ENCODE measurements around the gene NCAPD3.

The NCAPD3 gene

DNA sequence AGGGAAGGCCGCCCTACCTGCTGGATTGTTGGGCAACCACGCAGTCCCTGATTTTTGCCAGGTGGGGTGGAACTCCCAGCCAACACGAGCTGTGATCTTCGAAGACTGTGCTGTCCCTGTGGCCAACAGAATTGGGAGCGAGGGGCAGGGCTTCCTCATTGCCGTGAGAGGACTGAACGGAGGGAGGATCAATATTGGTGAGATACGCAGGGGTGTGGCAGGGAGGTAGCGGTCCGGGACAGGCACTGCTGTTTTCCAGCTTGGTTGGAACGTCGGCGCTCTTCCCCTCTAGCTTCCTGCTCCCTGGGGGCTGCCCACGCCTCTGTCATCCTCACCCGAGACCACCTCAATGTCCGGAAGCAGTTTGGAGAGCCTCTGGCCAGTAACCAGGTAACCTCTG, 37.2 kb upstream of the NCAPD3 start:
- Histone ChIP-seq H3K4ac (ENCODE audit: low read length) (no peak overlapping the region), H3K36me3 (replicated peaks in 1 of 2; ENCODE audit: control insufficient read depth in 2 of 2, insufficient read depth in 2 of 2, low read length in 2 of 2) (peaks cover 22 to 64% of the 10 kb centered on the region in 2 donors), H2BK15ac (ENCODE audit: low read length) (no peak overlapping the region), H2BK12ac (ENCODE audit: low read length) (no peak overlapping the region), H3K14ac (ENCODE audit: low read length) (no peak overlapping the region), H3K23ac (ENCODE audit: low read depth, low read length, poor library complexity) (no peak overlapping the region), H3K9ac (ENCODE audit: low read depth, low read length, poor library complexity) (no peak overlapping the region), H2BK5ac (ENCODE audit: low read length) (no peak overlapping the region), H3K18ac (ENCODE audit: low read length) (no peak overlapping the region), H4K8ac (ENCODE audit: low read depth, low read length) (no peak overlapping the region), H3K27me3 (ENCODE audit: control insufficient read depth in 3 of 3, insufficient read depth in 3 of 3, low read depth in 1 of 3, low read length in 3 of 3) (no peaks in the 10 kb centered on the region), H3K79me1 (ENCODE audit: low read depth, low read length) (no peaks in the 10 kb centered on the region), H4K91ac (ENCODE audit: low read depth, low read length, poor library complexity) (no peak overlapping the region), H3K4me1 (ENCODE audit: control insufficient read depth in 2 of 2, insufficient read depth in 1 of 2, low read depth in 1 of 2, low read length in 2 of 2) (no peaks in the 10 kb centered on the region), H3K9me3 (replicated peaks in 1 of 2; ENCODE audit: control insufficient read depth in 2 of 2, insufficient read depth in 1 of 2, low read depth in 1 of 2, low read length in 2 of 2) (no peaks in the 10 kb centered on the region), H2AK5ac (ENCODE audit: low read depth, low read length) (no peak overlapping the region), H3K4me2 (ENCODE audit: insufficient read depth, low read length, poor library complexity, severe bottlenecking) (no peak overlapping the region), H2BK120ac (ENCODE audit: low read depth, low read length) (no peak overlapping the region), H3K4me3 (ENCODE audit: low read length in 2 of 2) (no peak overlapping the region), H3K27ac (replicated peaks; ENCODE audit: low read length) (no peak overlapping the region), H2AFZ (ENCODE audit: low read length) (no peak overlapping the region)
- WGBS, 2 donors (ENCODE audit: extremely low coverage in 2 of 2, insufficient read length in 2 of 2, insufficient replicate concordance in 1 of 2) = no CpG with 5 or more reads among the region's 16 CpGs
- DNase-seq (ENCODE audit: low spot score) = no peak

DNA sequence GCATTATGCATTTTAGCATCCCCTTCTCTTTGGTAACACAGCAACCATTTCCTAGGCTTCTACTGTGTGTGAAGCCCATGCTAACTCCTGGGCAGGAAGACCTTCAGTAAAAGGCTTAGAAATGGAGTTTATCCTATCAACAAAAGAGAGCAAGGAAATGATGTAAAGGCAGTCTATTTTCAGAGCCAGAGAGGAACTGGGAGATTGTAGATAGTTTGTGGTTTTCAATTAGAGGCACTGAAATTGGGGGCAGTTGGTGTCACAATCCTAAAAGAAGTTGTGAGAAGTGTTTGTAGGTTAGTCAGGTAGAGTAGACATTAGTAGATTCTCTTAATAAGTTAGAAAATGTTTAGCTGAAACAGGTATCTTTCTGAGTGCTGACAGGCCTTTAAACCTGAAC, 36.7 kb upstream of the NCAPD3 start:
- no peaks in the 10 kb centered on the region for H3K9me3 ChIP-seq (replicated peaks in 1 of 2; ENCODE audit: control insufficient read depth in 2 of 2, insufficient read depth in 1 of 2, low read depth in 1 of 2, low read length in 2 of 2)
- H3K18ac ChIP-seq (ENCODE audit: low read length) = no peak overlapping the region
- no peak for DNase-seq (ENCODE audit: low spot score)
- H2AFZ ChIP-seq (ENCODE audit: low read length) = no peak overlapping the region
- no peaks in the 10 kb centered on the region for H3K4me1 ChIP-seq (ENCODE audit: control insufficient read depth in 2 of 2, insufficient read depth in 1 of 2, low read depth in 1 of 2, low read length in 2 of 2)
- no peak overlapping the region for H2BK120ac ChIP-seq (ENCODE audit: low read depth, low read length)
- H2AK5ac ChIP-seq (ENCODE audit: low read depth, low read length) = no peak overlapping the region
- H3K4me2 ChIP-seq (ENCODE audit: insufficient read depth, low read length, poor library complexity, severe bottlenecking) = no peak overlapping the region
- no peaks in the 10 kb centered on the region for H3K79me1 ChIP-seq (ENCODE audit: low read depth, low read length)
- H3K9ac ChIP-seq (ENCODE audit: low read depth, low read length, poor library complexity) = no peak overlapping the region
- H3K23ac ChIP-seq (ENCODE audit: low read depth, low read length, poor library complexity) = no peak overlapping the region
- H2BK15ac ChIP-seq (ENCODE audit: low read length) = no peak overlapping the region
- H2BK12ac ChIP-seq (ENCODE audit: low read length) = no peak overlapping the region
- no peak overlapping the region for H4K8ac ChIP-seq (ENCODE audit: low read depth, low read length)
- H3K36me3 ChIP-seq (replicated peaks in 1 of 2; ENCODE audit: control insufficient read depth in 2 of 2, insufficient read depth in 2 of 2, low read length in 2 of 2) = peaks cover 22 to 64% of the 10 kb centered on the region in 2 donors
- H3K4me3 ChIP-seq (ENCODE audit: low read length in 2 of 2) = no peak overlapping the region
- H3K4ac ChIP-seq (ENCODE audit: low read length) = no peak overlapping the region
- H3K27ac ChIP-seq (replicated peaks; ENCODE audit: low read length) = no peak overlapping the region
- H4K91ac ChIP-seq (ENCODE audit: low read depth, low read length, poor library complexity) = no peak overlapping the region
- no peaks in the 10 kb centered on the region for H3K27me3 ChIP-seq (ENCODE audit: control insufficient read depth in 3 of 3, insufficient read depth in 3 of 3, low read depth in 1 of 3, low read length in 3 of 3)
- no peak overlapping the region for H2BK5ac ChIP-seq (ENCODE audit: low read length)
- no peak overlapping the region for H3K14ac ChIP-seq (ENCODE audit: low read length)

DNA sequence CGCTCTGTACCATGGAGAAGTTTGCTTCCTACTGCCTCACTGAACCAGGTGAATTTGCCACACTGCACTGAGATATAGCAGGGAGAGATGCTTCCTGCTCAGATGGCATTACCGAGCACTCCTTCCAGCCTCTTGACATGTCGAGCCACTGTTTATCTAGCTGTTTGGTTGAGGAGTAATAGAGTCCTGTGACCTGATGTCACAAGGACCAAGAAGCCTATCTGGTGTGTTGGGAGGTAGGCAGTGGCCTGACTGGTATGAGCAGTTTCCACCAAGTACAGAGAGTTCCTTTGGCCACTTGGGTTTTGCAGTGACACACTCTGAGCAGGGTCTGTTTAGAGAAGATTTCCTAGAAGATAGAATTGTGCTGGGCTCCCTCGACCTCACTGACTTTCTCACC, 34.8 kb upstream of the NCAPD3 start:
- Histone ChIP-seq H3K9ac (ENCODE audit: low read depth, low read length, poor library complexity) (no peak overlapping the region), H2BK12ac (ENCODE audit: low read length) (no peak overlapping the region), H2BK120ac (ENCODE audit: low read depth, low read length) (no peak overlapping the region), H2BK5ac (ENCODE audit: low read length) (no peak overlapping the region), H3K4ac (ENCODE audit: low read length) (no peak overlapping the region), H3K18ac (ENCODE audit: low read length) (no peak overlapping the region), H3K4me1 (ENCODE audit: control insufficient read depth in 2 of 2, insufficient read depth in 1 of 2, low read depth in 1 of 2, low read length in 2 of 2) (peaks cover 0 to 3% of the 10 kb centered on the region in 2 donors), H3K23ac (ENCODE audit: low read depth, low read length, poor library complexity) (no peak overlapping the region), H2AK5ac (ENCODE audit: low read depth, low read length) (no peak overlapping the region), H3K27ac (replicated peaks; ENCODE audit: low read length) (no peak overlapping the region), H3K27me3 (ENCODE audit: control insufficient read depth in 3 of 3, insufficient read depth in 3 of 3, low read depth in 1 of 3, low read length in 3 of 3) (no peaks in the 10 kb centered on the region), H3K4me2 (ENCODE audit: insufficient read depth, low read length, poor library complexity, severe bottlenecking) (no peak overlapping the region), H3K9me3 (replicated peaks in 1 of 2; ENCODE audit: control insufficient read depth in 2 of 2, insufficient read depth in 1 of 2, low read depth in 1 of 2, low read length in 2 of 2) (no peaks in the 10 kb centered on the region), H3K79me1 (ENCODE audit: low read depth, low read length) (no peaks in the 10 kb centered on the region), H4K8ac (ENCODE audit: low read depth, low read length) (no peak overlapping the region), H4K91ac (ENCODE audit: low read depth, low read length, poor library complexity) (no peak overlapping the region), H2BK15ac (ENCODE audit: low read length) (no peak overlapping the region), H3K36me3 (replicated peaks in 1 of 2; ENCODE audit: control insufficient read depth in 2 of 2, insufficient read depth in 2 of 2, low read length in 2 of 2) (peaks cover 22 to 63% of the 10 kb centered on the region in 2 donors), H3K14ac (ENCODE audit: low read length) (no peak overlapping the region), H2AFZ (ENCODE audit: low read length) (no peak overlapping the region), H3K4me3 (ENCODE audit: low read length in 2 of 2) (no peak overlapping the region)
- DNase-seq (ENCODE audit: low spot score) = no peak
- WGBS, 2 donors (ENCODE audit: extremely low coverage in 2 of 2, insufficient read length in 2 of 2, insufficient replicate concordance in 1 of 2) = no CpG with 5 or more reads among the region's 4 CpGs

DNA sequence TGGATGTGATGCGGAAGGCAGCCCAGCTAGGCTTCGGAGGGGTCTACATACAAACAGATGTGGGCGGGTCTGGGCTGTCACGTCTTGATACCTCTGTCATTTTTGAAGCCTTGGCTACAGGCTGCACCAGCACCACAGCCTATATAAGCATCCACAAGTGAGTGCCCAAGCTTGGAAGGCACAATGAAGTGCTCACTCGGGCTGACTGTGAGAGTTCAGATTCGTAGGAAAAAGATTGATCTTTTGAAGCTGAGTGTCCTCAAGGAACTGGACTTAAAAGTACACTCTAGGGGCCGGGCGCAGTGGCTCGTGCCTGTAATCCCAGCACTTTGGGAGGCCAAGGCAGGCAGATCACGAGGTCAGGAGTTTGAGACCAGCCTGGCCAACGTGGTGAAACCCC, 33.3 kb upstream of the NCAPD3 start:
- WGBS, 2 donors (ENCODE audit: extremely low coverage in 2 of 2, insufficient read length in 2 of 2, insufficient replicate concordance in 1 of 2) = no CpG with 5 or more reads among the region's 11 CpGs
- Histone ChIP-seq H3K14ac (ENCODE audit: low read length) (no peak overlapping the region), H2AK5ac (ENCODE audit: low read depth, low read length) (no peak overlapping the region)

More for the DNA sequence above, 33.3 kb upstream of the NCAPD3 start:
- H4K91ac ChIP-seq (ENCODE audit: low read depth, low read length, poor library complexity) = no peak overlapping the region
- no peak overlapping the region for H2BK15ac ChIP-seq (ENCODE audit: low read length)
- no peaks in the 10 kb centered on the region for H3K79me1 ChIP-seq (ENCODE audit: low read depth, low read length)
- no peak overlapping the region for H2BK5ac ChIP-seq (ENCODE audit: low read length)
- DNase-seq (ENCODE audit: low spot score) = no peak
- H3K27ac ChIP-seq (replicated peaks; ENCODE audit: low read length) = no peak overlapping the region
- H2BK120ac ChIP-seq (ENCODE audit: low read depth, low read length) = no peak overlapping the region
- no peak overlapping the region for H3K4me3 ChIP-seq (ENCODE audit: low read length in 2 of 2)
- H3K4ac ChIP-seq (ENCODE audit: low read length) = no peak overlapping the region
- no peak overlapping the region for H2AFZ ChIP-seq (ENCODE audit: low read length)
- H3K18ac ChIP-seq (ENCODE audit: low read length) = no peak overlapping the region
- H3K4me1 ChIP-seq (ENCODE audit: control insufficient read depth in 2 of 2, insufficient read depth in 1 of 2, low read depth in 1 of 2, low read length in 2 of 2) = peaks cover 0 to 3% of the 10 kb centered on the region in 2 donors
- no peak overlapping the region for H3K23ac ChIP-seq (ENCODE audit: low read depth, low read length, poor library complexity)
- no peak overlapping the region for H4K8ac ChIP-seq (ENCODE audit: low read depth, low read length)
- H3K4me2 ChIP-seq (ENCODE audit: insufficient read depth, low read length, poor library complexity, severe bottlenecking) = no peak overlapping the region
- no peaks in the 10 kb centered on the region for H3K9me3 ChIP-seq (replicated peaks in 1 of 2; ENCODE audit: control insufficient read depth in 2 of 2, insufficient read depth in 1 of 2, low read depth in 1 of 2, low read length in 2 of 2)
- no peak overlapping the region for H2BK12ac ChIP-seq (ENCODE audit: low read length)
- no peak overlapping the region for H3K9ac ChIP-seq (ENCODE audit: low read depth, low read length, poor library complexity)
- H3K36me3 ChIP-seq (replicated peaks in 1 of 2; ENCODE audit: control insufficient read depth in 2 of 2, insufficient read depth in 2 of 2, low read length in 2 of 2) = peaks cover 16 to 48% of the 10 kb centered on the region in 2 donors
- no peaks in the 10 kb centered on the region for H3K27me3 ChIP-seq (ENCODE audit: control insufficient read depth in 3 of 3, insufficient read depth in 3 of 3, low read depth in 1 of 3, low read length in 3 of 3)

All from neuronal stem cell (in vitro differentiated cells).